ENCODE measurements around the gene AFDN.

GRCh38 chr6:167968091-167968490 is 141.4 kb downstream of the AFDN start:
- TF ChIP-seq CTCF (conservative IDR thresholded peaks at IDR 0.05; ENCODE audit: low read depth, low read length): peak; percentile 77
- no peak for TF ChIP-seq EZH2 (IDR thresholded peaks at IDR 0.05; ENCODE audit: borderline replicate concordance, low read depth, low read length, poor library complexity, severe bottlenecking)
